Pons (tissue), 1 donor: ENCODE data around the gene OR8H3.
"Not testable (repeated sequence)": the region's sequence is repeated elsewhere in the genome, so short reads cannot be mapped to it uniquely, and the experiment has no call there.

Experiments used
- DNase-seq: peaks from one replicate; pipeline ENCODE4 v3.0.0-alpha.2; 2016; ENCODE audit warnings: low spot score

Gene OR8H3, protein sequence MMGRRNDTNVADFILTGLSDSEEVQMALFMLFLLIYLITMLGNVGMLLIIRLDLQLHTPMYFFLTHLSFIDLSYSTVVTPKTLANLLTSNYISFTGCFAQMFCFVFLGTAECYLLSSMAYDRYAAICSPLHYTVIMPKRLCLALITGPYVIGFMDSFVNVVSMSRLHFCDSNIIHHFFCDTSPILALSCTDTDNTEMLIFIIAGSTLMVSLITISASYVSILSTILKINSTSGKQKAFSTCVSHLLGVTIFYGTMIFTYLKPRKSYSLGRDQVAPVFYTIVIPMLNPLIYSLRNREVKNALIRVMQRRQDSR

DNA sequence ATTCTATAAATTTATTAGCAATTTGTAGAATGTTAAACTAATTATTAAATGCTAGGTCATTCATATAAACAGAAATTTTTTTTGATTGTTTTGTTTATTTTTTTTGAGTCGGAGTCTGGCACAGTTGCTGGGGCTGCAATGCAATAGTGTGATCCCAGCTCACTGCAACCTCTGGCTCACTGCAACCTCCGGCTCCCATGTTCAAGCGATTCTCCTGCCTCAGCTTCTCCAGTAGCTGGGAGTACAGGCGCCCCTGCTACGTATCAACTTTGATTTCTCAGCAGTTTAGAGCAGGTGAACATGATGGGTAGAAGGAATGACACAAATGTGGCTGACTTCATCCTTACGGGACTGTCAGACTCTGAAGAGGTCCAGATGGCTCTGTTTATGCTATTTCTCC, at the start of gene OR8H3:
TSS of gene OR8H3 (plus strand) at position 301 of the 400 bp plus-strand sequence. CDS start at position 301, 0 bp downstream.
- DNase-seq, result no peak

DNA sequence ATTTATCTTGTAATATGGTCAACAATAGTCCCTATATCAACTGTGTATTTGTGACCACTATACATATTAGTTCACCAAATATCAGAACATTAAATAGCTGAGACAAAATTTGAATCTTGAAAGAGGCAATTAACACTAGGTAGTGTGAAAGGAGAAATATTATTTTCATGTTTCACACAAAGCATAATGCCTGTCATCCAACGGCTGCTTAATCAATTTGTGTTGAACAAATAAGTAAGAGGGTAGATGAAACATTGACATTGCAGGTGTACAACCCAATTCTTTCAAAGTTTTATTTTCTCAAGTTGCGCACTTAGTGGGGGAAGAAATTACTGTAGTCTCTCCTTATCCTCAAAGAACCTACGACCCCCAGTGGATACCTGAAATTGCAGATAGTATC, 32.5 kb upstream of the OR8H3 start:
- DNase-seq, result no peak

DNA sequence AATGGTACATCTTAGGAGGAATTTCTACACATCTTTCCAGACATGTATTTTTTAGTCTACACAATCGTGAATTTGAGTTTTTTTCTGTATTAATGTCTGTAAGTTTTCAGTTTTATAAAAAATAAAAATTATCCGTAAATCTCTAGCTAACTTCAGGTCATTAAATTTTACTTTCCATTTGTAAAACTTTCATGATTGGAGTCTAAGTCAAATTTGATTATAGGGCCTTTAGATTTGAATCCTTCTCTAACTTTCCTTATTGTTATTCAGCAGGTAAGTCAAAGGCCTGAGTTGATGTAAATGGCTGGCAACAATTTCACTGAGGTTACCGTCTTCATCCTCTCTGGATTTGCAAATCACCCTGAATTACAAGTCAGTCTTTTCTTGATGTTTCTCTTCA, 29.2 kb upstream of the OR8H3 start, which contains the start of gene OR8I2:
TSS of gene OR8I2 (plus strand) at position 301 of the 400 bp plus-strand sequence. CDS start at position 301, 0 bp downstream.
- no peak for DNase-seq

DNA sequence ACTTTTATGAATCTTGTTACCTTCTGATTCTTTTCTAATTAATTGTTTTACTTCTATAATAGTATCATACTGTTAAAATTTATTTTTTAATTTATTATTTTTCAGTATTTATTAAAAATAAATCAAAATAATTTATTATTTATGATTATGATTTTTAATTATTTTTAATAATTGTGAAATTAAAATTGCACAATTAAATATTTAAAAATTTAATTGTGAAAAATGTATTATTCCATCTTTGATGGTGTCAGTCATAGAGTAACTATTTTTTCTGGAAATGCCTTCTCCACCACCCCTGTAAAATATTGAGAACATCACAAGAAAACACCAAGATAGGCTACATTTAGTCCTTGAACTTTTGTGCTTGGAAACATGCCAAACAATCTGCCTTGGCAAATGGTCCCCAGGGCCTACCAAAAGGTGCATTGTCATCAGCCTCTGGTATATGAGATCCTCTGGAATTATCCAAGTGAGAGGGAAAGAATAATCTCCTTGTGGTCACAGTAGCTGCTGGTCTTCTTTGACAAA, 18.9 kb upstream of the OR8H3 start, which contains the start of gene OR8H2:
TSS of gene OR8H2 (plus strand) at position 478 of the 528 bp plus-strand sequence. CDS start 1,356 bp downstream, outside the sequence.
- DNase-seq, result no peak

DNA sequence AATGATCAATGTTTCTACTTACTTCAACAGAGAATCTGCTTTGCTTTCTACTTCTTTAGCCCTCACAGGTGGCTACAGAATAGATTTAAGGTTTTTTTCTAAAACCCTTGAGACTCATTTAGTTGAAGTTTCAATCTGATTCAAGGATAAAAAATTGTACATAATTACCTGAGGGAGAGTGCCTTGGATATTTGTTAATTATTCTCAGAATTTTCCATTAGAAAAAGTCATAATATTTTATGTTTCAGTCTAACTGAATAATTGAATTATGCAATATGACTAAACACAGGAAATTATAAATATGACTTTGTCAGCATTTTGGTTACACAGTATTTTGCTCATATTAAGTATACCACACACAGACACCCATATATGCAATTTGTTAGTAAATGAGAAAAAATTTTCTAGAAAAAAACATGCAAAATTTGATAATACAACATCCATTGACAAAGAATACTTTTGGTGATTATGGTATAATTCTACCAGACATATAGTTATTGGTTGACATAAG, 18.0 kb downstream of the OR8H3 start, which contains the start of gene OR8J3:
TSS of gene OR8J3 (minus strand) at position 51 of the 511 bp plus-strand sequence. CDS start 2,483 bp downstream, outside the sequence.
- DNase-seq, result no peak

DNA sequence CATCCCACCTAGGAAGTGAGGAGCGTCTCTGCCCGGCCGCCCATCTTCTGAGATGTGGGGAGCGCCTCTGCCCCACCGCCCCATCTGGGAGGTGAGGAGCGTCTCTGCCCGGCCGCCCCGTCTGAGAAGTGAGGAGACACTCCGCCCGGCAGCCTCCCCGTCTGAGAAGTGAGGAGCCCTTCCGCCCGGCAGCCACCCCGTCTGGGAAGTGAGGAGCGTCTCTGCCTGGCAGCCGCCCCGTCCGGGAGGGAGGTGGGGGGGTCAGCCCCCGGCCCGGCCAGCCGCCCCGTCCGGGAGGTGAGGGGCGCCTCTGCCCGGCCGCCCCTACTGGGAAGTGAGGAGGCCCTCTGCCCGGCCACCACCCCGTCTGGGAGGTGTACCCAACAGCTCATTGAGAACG, 21.5 kb downstream of the OR8H3 start:
- not testable (repeated sequence) for DNase-seq

DNA sequence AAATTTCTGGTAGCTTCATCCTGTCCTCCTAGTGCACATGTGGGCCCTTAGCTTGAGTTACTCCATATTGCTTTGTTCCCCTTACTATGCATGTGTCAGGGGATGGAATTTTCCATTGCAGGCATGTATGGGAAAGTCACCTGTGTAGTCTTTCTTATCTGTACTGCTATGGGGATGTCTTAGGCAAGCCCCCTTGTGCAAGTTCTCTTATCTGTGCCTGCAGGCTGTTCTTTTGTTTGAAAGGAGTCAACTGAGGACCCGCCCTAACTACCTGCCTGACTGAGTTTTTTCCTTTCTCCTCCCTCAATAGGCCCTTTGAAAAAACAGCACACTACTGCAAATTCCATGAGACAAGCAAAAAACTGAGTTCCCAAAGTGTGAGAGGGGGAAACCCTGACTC, 29.2 kb downstream of the OR8H3 start:
- DNase-seq, result no peak

DNA sequence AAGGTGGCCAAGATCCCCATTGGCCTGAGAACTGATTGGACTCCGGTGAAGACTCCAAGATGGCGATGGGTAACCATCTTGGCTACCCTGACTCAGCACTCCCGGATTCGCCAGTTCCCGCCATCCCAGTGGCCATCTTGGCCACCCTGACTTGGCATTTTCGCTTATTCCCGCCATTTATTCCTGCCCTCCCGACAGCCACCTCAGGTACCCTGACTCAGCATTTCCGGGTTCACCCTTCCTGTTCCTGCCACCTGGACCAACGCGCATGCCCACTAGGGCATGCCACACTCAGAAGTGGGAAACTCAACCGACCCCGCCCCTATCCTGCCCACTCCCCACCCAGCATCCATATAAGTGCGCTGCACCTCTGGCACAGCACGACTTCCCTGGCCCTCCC, 30.2 kb downstream of the OR8H3 start:
- DNase-seq, result no peak

DNA sequence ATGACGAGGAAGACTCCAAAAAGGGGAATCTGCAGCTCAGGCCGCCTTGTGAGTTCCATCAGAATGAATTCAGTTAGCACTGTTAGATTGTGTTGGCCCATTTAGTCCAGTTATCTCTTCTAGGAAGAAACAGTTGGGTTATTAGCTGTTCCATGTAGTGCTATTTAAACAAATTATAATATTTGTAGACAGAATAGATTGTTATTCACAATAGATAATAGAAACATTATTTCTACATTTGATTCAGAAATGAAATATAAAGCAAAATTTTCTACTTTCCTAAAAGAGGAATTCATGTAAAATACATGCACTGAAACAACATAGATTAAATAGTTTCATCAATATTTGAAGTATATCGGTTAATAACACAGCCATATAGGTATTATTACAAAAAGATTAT, 38.0 kb downstream of the OR8H3 start, which contains the start of gene OR8K5:
TSS of gene OR8K5 (minus strand) at position 101 of the 400 bp plus-strand sequence. CDS start at position 101, 0 bp downstream.
- no peak for DNase-seq

DNA sequence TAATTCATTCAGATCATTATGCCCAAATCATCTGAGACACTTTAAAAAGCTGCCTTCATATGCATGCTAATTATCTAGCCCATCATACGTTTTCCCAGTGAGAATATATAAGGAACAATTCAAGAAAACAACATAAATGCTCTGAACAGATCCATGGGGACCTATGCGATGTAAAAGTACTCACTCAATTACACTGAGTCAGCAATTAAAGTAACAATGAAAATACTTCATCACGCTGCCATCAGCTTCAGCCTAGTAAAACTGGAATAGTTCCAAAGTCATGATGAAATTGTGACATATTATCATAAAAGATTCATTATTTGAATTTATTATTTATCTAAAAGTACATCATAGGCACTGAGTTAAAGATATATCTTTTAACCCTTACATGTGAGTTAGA, 41.6 kb downstream of the OR8H3 start:
- no peak for DNase-seq

DNA sequence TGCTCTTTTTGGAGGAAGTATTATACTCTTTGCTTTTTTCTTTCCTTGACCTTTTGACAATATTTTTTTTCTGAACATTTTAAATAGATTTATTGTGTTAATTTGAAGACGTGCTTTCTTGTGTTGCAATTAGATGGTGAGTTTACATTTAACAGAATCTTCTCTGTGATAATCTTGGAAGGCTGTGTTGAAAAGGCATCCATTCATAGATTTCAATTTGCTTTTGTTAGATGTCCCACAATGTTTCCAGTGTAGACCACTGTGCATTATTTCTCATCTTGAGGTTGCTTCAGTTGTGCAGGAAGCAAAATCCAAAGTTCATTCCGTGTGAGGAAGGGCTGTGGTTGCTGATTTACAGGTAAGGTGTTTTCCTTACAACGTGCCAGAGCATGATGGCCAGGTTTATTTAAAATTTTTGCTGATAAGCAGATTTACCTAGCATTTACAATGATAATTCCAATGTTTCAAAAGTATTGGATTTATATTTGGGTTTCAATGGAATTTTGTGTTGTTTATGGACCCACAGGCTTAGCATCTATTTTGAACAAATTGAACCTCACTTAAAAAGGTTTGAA, 50.2 kb downstream of the OR8H3 start:
- peak; percentile 15 for DNase-seq
